Left forelimb (tissue), 1 donor: ENCODE results near the gene PUSL1.

Experiments
- DNase-seq: peaks from one replicate; pipeline ENCODE4 v3.0.0-alpha.2; 2018; ENCODE audit warnings: low spot score

PUSL1 gene

GRCh38 chr1:1354271-1355247 is 46.2 kb downstream of the PUSL1 start:
- no peak for DNase-seq

- DNase-seq, result no peak
Measured at GRCh38 chr1:1355416-1355815, 47.0 kb downstream of the PUSL1 start.

GRCh38 chr1:1356166-1356795 is 47.9 kb downstream of the PUSL1 start:
- no peak for DNase-seq

- no peak for DNase-seq
Measured at GRCh38 chr1:1356796-1357401, 48.5 kb downstream of the PUSL1 start.

GRCh38 chr1:1357871-1358432 is 49.6 kb downstream of the PUSL1 start:
- no peak for DNase-seq

GRCh38 chr1:1358433-1359271 is 50.3 kb downstream of the PUSL1 start, which contains the start of gene MXRA8:
Gene MXRA8, minus strand, starts transcription at chr1:1358555. Its CDS starts 51 bp downstream, at chr1:1358504.
- peak; percentile 93 for DNase-seq

- peak; percentile 81 for DNase-seq
Measured at GRCh38 chr1:1359308-1359663, 50.9 kb downstream of the PUSL1 start.

GRCh38 chr1:1359664-1360468 is 51.5 kb downstream of the PUSL1 start:
- DNase-seq, result no peak

GRCh38 chr1:1360506-1361169 is 52.2 kb downstream of the PUSL1 start:
- no peak for DNase-seq
